Vagina (tissue), 2 donors: ENCODE results near the gene ZCCHC4.

Source experiments
- POLR2A ChIP-seq, 2 donors: fragments of 450-650 bp; IDR thresholded peaks; one replicate each; pipeline ENCODE4 v1.6.1; 2017; ENCODE audit warnings: antibody characterized with exemption in 2 of 2, mild to moderate bottlenecking in 2 of 2, moderate library complexity in 2 of 2
- POLR2AphosphoS5 ChIP-seq, 2 donors: sonication (generic); formaldehyde crosslinking; IDR thresholded peaks; one replicate each; pipeline ENCODE4 v1.9.0; 2017; ENCODE audit warnings: antibody characterized with exemption in 2 of 2, mild to moderate bottlenecking in 2 of 2, low read depth in 1 of 2; ENCODE audit not compliant: insufficient read depth in 1 of 2
- TF ChIP-seq, protein P1 (sequence below), 3 experiments: fragments of 450-650 bp in 2 of 3; fragments of 200-600 bp in 1 of 3; sonication (generic) in 1 of 3; IDR thresholded peaks; one replicate each; pipeline ENCODE4 v1.5.1; 2017 to 2019; ENCODE audit warnings: antibody characterized with exemption in 3 of 3, mild to moderate bottlenecking in 2 of 3, moderate library complexity in 2 of 3

DNA sequence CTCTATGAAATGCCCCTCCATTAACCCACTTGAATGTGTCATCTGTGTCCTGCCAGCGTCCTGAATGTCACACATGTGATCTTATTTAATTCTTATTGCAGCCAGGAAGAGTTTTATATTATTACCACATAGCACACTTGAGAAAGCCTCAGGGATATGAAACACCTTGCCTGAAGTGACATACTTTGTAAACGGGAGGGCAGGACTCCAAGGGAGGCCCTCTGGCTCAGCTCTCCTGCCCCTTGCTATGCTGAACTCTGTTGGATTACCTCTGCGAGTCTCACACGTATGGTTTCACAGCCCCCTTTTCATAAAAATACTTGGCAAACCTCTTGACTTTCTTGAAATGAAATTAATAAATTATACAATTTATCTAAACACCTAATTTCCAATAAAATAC lies 11.1 kb upstream of the ZCCHC4 start:
- TF ChIP-seq POLR2AphosphoS5 (IDR thresholded peaks at IDR 0.05; ENCODE audit: insufficient read depth in 1 of 2, low read depth in 1 of 2): no peak
- TF ChIP-seq, protein P1, sequence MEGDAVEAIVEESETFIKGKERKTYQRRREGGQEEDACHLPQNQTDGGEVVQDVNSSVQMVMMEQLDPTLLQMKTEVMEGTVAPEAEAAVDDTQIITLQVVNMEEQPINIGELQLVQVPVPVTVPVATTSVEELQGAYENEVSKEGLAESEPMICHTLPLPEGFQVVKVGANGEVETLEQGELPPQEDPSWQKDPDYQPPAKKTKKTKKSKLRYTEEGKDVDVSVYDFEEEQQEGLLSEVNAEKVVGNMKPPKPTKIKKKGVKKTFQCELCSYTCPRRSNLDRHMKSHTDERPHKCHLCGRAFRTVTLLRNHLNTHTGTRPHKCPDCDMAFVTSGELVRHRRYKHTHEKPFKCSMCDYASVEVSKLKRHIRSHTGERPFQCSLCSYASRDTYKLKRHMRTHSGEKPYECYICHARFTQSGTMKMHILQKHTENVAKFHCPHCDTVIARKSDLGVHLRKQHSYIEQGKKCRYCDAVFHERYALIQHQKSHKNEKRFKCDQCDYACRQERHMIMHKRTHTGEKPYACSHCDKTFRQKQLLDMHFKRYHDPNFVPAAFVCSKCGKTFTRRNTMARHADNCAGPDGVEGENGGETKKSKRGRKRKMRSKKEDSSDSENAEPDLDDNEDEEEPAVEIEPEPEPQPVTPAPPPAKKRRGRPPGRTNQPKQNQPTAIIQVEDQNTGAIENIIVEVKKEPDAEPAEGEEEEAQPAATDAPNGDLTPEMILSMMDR (IDR thresholded peaks at IDR 0.05): no peak
- TF ChIP-seq POLR2A (IDR thresholded peaks at IDR 0.05): no peak
